H1 (cell line): Measurements from ENCODE around the gene NCAPD3. TPM values are rescaled to one million over a fixed set of nuclear protein-coding genes. Genes with fewer than 3 reads are reported as not detected.

ENCODE experiments used
- CTCF ChIA-PET: fragments of 300-600 bp; sonication (Branson Sonifier 250); formaldehyde crosslinking; loops from one replicate; lab custom pipeline; 2021; ENCODE audit not compliant: partially characterized antibody; lab: Charles Lee
- POLR2A ChIA-PET: fragments of 300-600 bp; sonication (Branson Sonifier 250); formaldehyde crosslinking; loops from one replicate; lab custom pipeline; 2021; ENCODE audit warnings: inconsistent platforms; ENCODE audit not compliant: partially characterized antibody; lab: Charles Lee
- DNase-seq, 2 experiments: peaks; one replicate each; pipeline versions ENCODE4 v3.0.0 to v3.0.0-alpha.2; 2010 to 2022; ENCODE audit warnings: low spot score in 2 of 2, low read depth in 1 of 2, mixed read lengths in 1 of 2
- FAIRE-seq: peaks from 2 replicates; lab custom pipeline; 2011; peaks lifted over from hg19 to GRCh38; lab: Jason Lieb, UNC
- H2AFZ ChIP-seq: 2 replicates; pipeline ENCODE4 v1.8.1; 2012; ENCODE audit warnings: low read length, inconsistent platforms
- H2AK5ac ChIP-seq: 2 replicates; pipeline ENCODE4 v1.6.1; 2013; ENCODE audit warnings: low read depth, low read length
- H2BK120ac ChIP-seq: replicated peaks from 2 replicates; pipeline ENCODE3; 2013; ENCODE audit warnings: low read depth, low read length, inconsistent platforms
- H2BK12ac ChIP-seq: 2 replicates; pipeline ENCODE4 v1.6.1; 2013; ENCODE audit warnings: low read depth, low read length
- H2BK15ac ChIP-seq: 2 replicates; pipeline ENCODE4 v1.6.1; 2013; ENCODE audit warnings: low read length
- H2BK20ac ChIP-seq: 2 replicates; pipeline ENCODE4 v1.6.1; 2013; ENCODE audit warnings: low read length
- H2BK5ac ChIP-seq: 2 replicates; pipeline ENCODE4 v1.6.1; 2013; ENCODE audit warnings: low read depth, low read length
- H3K14ac ChIP-seq: 2 replicates; pipeline ENCODE4 v1.6.1; 2013; ENCODE audit warnings: inconsistent platforms; ENCODE audit not compliant: insufficient read length
- H3K18ac ChIP-seq: 2 replicates; pipeline ENCODE4 v1.6.1; 2013; ENCODE audit warnings: low read length; ENCODE audit errors: extremely low read depth
- H3K23ac ChIP-seq: 2 replicates; pipeline ENCODE4 v1.6.1; 2013; ENCODE audit warnings: inconsistent platforms; ENCODE audit not compliant: insufficient read length
- H3K23me2 ChIP-seq: 2 replicates; pipeline ENCODE4 v1.6.1; 2013; ENCODE audit warnings: low read depth, low read length
- H3K27ac ChIP-seq: 2 replicates; pipeline ENCODE4 v1.6.1; 2011; ENCODE audit warnings: low read depth, low read length, inconsistent platforms
- H3K27me3 ChIP-seq, 4 experiments: replicated peaks in 1 of 4; 1 replicate in 1 of 4; 2 replicates in 3 of 4; pipeline versions ENCODE4 v1.6.1 to v1.8.1; 2011 to 2013; ENCODE audit warnings: low read length in 3 of 4, mild to moderate bottlenecking in 3 of 4, inconsistent platforms in 2 of 4, mixed read lengths in 2 of 4, moderate library complexity in 1 of 4; ENCODE audit not compliant: control insufficient read depth in 3 of 4, insufficient read depth in 3 of 4; ENCODE audit errors: extremely low read depth in 1 of 4
- H3K36me3 ChIP-seq, 4 experiments: 2 replicates each; pipeline versions ENCODE4 v1.6.1 to v1.8.1; 2011 to 2013; ENCODE audit warnings: mild to moderate bottlenecking in 4 of 4, low read length in 3 of 4, moderate library complexity in 2 of 4, control low read depth in 1 of 4, inconsistent platforms in 1 of 4; ENCODE audit not compliant: insufficient read depth in 4 of 4, control insufficient read depth in 2 of 4
- H3K4ac ChIP-seq: replicated peaks from 2 replicates; pipeline ENCODE3; 2013; ENCODE audit warnings: low read length, low read depth, mixed read lengths, inconsistent platforms; ENCODE audit not compliant: insufficient read length
- H3K4me1 ChIP-seq, 4 experiments: replicated peaks in 1 of 4; 1 replicate in 1 of 4; 2 replicates in 3 of 4; pipeline versions ENCODE4 v1.6.1 to v1.8.1; 2011 to 2013; ENCODE audit warnings: low read length in 3 of 4, inconsistent platforms in 2 of 4, mixed read lengths in 1 of 4; ENCODE audit not compliant: insufficient read depth in 4 of 4, control insufficient read depth in 3 of 4
- H3K4me2 ChIP-seq, 2 experiments: 2 replicates each; pipeline versions ENCODE4 v1.6.1 to v1.8.1; 2011 to 2013; ENCODE audit warnings: low read depth in 2 of 2, low read length in 2 of 2, control low read depth in 1 of 2, inconsistent platforms in 1 of 2, mild to moderate bottlenecking in 1 of 2; ENCODE audit not compliant: insufficient read depth in 1 of 2
- H3K4me3 ChIP-seq, 4 experiments: fragments of 200-600, 300-600 bp in 1 of 4; sonication (generic), shearing (Covaris generic), sonication (Bioruptor Twin) in 1 of 4; 2 replicates each; pipeline versions ENCODE4 v1.5.1 to v1.8.1; 2011 to 2016; ENCODE audit warnings: low read length in 4 of 4, low read depth in 3 of 4, control low read depth in 2 of 4, inconsistent platforms in 2 of 4, mild to moderate bottlenecking in 2 of 4, mixed read lengths in 1 of 4, moderate library complexity in 1 of 4; ENCODE audit not compliant: insufficient read depth in 2 of 4; ENCODE audit errors: extremely low read depth in 1 of 4
- H3K56ac ChIP-seq: replicated peaks from 2 replicates; pipeline ENCODE3; 2013; ENCODE audit warnings: low read depth, mild to moderate bottlenecking, mixed read lengths, low read length, inconsistent platforms; ENCODE audit not compliant: insufficient read length
- H3K79me1 ChIP-seq: 2 replicates; pipeline ENCODE4 v1.6.1; 2013; ENCODE audit warnings: low read depth, low read length, control low read depth
- H3K79me2 ChIP-seq, 2 experiments: 2 replicates each; pipeline versions ENCODE4 v1.6.1 to v1.8.1; 2012 to 2013; ENCODE audit warnings: low read length in 2 of 2, mild to moderate bottlenecking in 2 of 2, inconsistent platforms in 1 of 2; ENCODE audit not compliant: insufficient read depth in 2 of 2, control insufficient read depth in 1 of 2
- H3K9ac ChIP-seq, 4 experiments: replicated peaks in 1 of 4; 1 replicate in 1 of 4; 2 replicates in 3 of 4; pipeline versions ENCODE4 v1.6.1 to v1.8.1; 2011 to 2013; ENCODE audit warnings: low read depth in 3 of 4, low read length in 3 of 4, control low read depth in 2 of 4, mild to moderate bottlenecking in 2 of 4, moderate library complexity in 2 of 4, inconsistent platforms in 1 of 4; ENCODE audit errors: extremely low read depth in 1 of 4
- H3K9me3 ChIP-seq, 2 experiments: 2 replicates each; pipeline versions ENCODE4 v1.6.1 to v1.8.1; 2012 to 2013; ENCODE audit warnings: mild to moderate bottlenecking in 2 of 2, moderate library complexity in 2 of 2, control low read depth in 1 of 2, inconsistent platforms in 1 of 2, low read depth in 1 of 2, low read length in 1 of 2, mixed read lengths in 1 of 2; ENCODE audit not compliant: insufficient read depth in 2 of 2
- H4K20me1 ChIP-seq, 2 experiments: replicated peaks in 1 of 2; 2 replicates each; pipeline versions ENCODE3 to v1.8.1; 2011 to 2013; ENCODE audit warnings: inconsistent platforms in 2 of 2, low read length in 2 of 2, mild to moderate bottlenecking in 1 of 2; ENCODE audit not compliant: insufficient read depth in 2 of 2, control insufficient read depth in 1 of 2
- H4K5ac ChIP-seq: 2 replicates; pipeline ENCODE4 v1.6.1; 2013; ENCODE audit warnings: low read length, low read depth, mixed read lengths, inconsistent platforms; ENCODE audit not compliant: insufficient read length
- H4K8ac ChIP-seq: 2 replicates; pipeline ENCODE4 v1.8.0; 2013; ENCODE audit warnings: mild to moderate bottlenecking, moderate library complexity, low read length, inconsistent platforms; ENCODE audit not compliant: insufficient read depth; ENCODE audit errors: extremely low read depth
- H4K91ac ChIP-seq: replicated peaks from 2 replicates; pipeline ENCODE3; 2013; ENCODE audit warnings: low read length, mixed read lengths, inconsistent platforms; ENCODE audit not compliant: insufficient read length
- SRF ChIP-seq: IDR thresholded peaks from 2 replicates; pipeline ENCODE4 v1.6.1; 2011; ENCODE audit warnings: mild to moderate bottlenecking, low read depth, low read length, moderate library complexity
- WGBS, 2 experiments: shearing (Covaris generic) in 1 of 2; methylation state at CpG; one replicate each; pipeline versions ENCODE4 v1.1.6 to v1.1.7; 2013 to 2015; ENCODE audit warnings: low lambda C conversion rate in 2 of 2, mixed read lengths in 2 of 2, inconsistent platforms in 1 of 2, low coverage in 1 of 2, missing lambda C conversion rate in 1 of 2; ENCODE audit not compliant: insufficient replicate concordance in 2 of 2, insufficient coverage in 1 of 2, insufficient read length in 1 of 2; ENCODE audit errors: extremely low coverage in 1 of 2, missing lambda C conversion rate in 1 of 2; 5-methylcytosine and 5-hydroxymethylcytosine counted together
- polyA plus RNA-seq, 7 experiments: library from polyadenylated mRNA; depleted of rRNA in 3 of 7; stranded (reverse) in 5 of 7; unstranded in 2 of 7; fragments of >200 nt in 5 of 7; fragments of 200-250 nt in 2 of 7; gene quantifications; 1 replicate in 5 of 7; 2 replicates in 1 of 7; 4 replicates in 1 of 7; pipeline versions ENCODE4 v1.2.1 to v1.2.3, GENCODE V29; 2011 to 2013; ENCODE audit warnings: missing spikeins in 2 of 7, mixed read lengths in 2 of 7
- total RNA-seq: library from RNA; stranded (reverse); fragmentation: NEBNext Ultra II Directional; extraction: Animal tissue kit (Norgen Biotek cat#: 25700); gene quantifications from 2 replicates; pipeline ENCODE4 v1.2.1, GENCODE V29; 2021

The NCAPD3 gene
- total and polyA plus RNA-seq, 2 of the 8 experiments (the other 6 are each of a cell fraction or from before 2014, with no cell fraction given), result 26.5 to 55.2 TPM

- no peak overlapping the region for H3K14ac ChIP-seq
- WGBS, 2 experiments, result 91% methylated on average over 3 of the region's 3 CpGs; no CpG with 5 or more reads in 1 of the 2 experiments
- no peak for DNase-seq
Observed at GRCh38 chr11:134250246-134250645, 26.5 kb upstream of the NCAPD3 start.

More at GRCh38 chr11:134250246-134250645, 26.5 kb upstream of the NCAPD3 start:
- Histone ChIP-seq H3K23me2 (peaks cover 10% of the 10 kb centered on the region; the same call in 1 of the 2 replicates), H4K20me1 (no peaks in the 10 kb centered on the region), H3K23ac (no peak overlapping the region), H4K5ac (no peak overlapping the region), H3K79me2 (peaks cover 5 to 21% of the 10 kb centered on the region in 2 experiments; a peak in 3 of 4 replicates), H3K56ac (no peak overlapping the region), H2BK12ac (no peak overlapping the region), H2BK20ac (no peak overlapping the region), H3K36me3 (peaks cover 15 to 38% (median 32%) of the 10 kb centered on the region in 4 experiments), H2BK5ac (no peak overlapping the region), H3K79me1 (no peaks in the 10 kb centered on the region), H3K4me1 (peaks cover 0 to 7% (median 2%) of the 10 kb centered on the region in 4 experiments; a peak in 3 of 7 replicates), H4K91ac (no peak overlapping the region), H3K9ac (no peak overlapping the region), H2AFZ (no peak overlapping the region), H3K4ac (no peak overlapping the region)
- FAIRE-seq, result no peak
- POLR2A ChIA-PET, result no interaction called here
- CTCF ChIA-PET, result interaction anchor here (1.3 to 1.9 kb wide), 3 partner anchors 11 to 22 kb away, joined by 3 to 7 read pairs (median 4); no protein-coding TSS in a partner anchor
- no peak for TF ChIP-seq SRF
- TF ChIP-seq, all 59 proteins: peak for 0
- no peak overlapping the region for H3K4me2 ChIP-seq
- no peak overlapping the region for H3K4me3 ChIP-seq
- no peak overlapping the region for H2BK15ac ChIP-seq
- no peak overlapping the region for H2BK120ac ChIP-seq
- H3K18ac ChIP-seq, result no peak overlapping the region
- H3K27me3 ChIP-seq, result no peaks in the 10 kb centered on the region
- H2AK5ac ChIP-seq, result no peak overlapping the region
- H3K9me3 ChIP-seq, result no peaks in the 10 kb centered on the region
- H4K8ac ChIP-seq, result no peak overlapping the region
- H3K27ac ChIP-seq, result no peak overlapping the region
